HPDE6-E6E7 (cell line): ENCODE measurements around the gene RGS3.

Experiments used
- DNase-seq: peaks from one replicate; pipeline ENCODE4 v3.0.0; 2011; ENCODE audit warnings: missing footprints; ENCODE audit errors: extremely low spot score

The RGS3 gene

GRCh38 chr9:113585555-113585954 lies 122.0 kb downstream of the RGS3 start:
- no peak for DNase-seq

- no peak for DNase-seq
Measured at GRCh38 chr9:113587471-113588031, 124.0 kb downstream of the RGS3 start.

GRCh38 chr9:113588242-113588810 lies 124.8 kb downstream of the RGS3 start:
- no peak for DNase-seq

GRCh38 chr9:113588936-113589335 lies 125.4 kb downstream of the RGS3 start:
- no peak for DNase-seq

GRCh38 chr9:113589407-113589806 lies 125.9 kb downstream of the RGS3 start:
- no peak for DNase-seq

GRCh38 chr9:113589890-113590289 lies 126.4 kb downstream of the RGS3 start:
- DNase-seq = no peak

GRCh38 chr9:113590389-113590788 lies 126.9 kb downstream of the RGS3 start:
- no peak for DNase-seq

GRCh38 chr9:113590991-113591898 lies 127.7 kb downstream of the RGS3 start:
- no peak for DNase-seq

GRCh38 chr9:113591899-113592625 lies 128.5 kb downstream of the RGS3 start:
- no peak for DNase-seq

GRCh38 chr9:113592876-113593575 lies 129.5 kb downstream of the RGS3 start:
- no peak for DNase-seq

- peak; percentile 96 for DNase-seq
Measured at GRCh38 chr9:113593682-113594281, 130.3 kb downstream of the RGS3 start.

GRCh38 chr9:113594484-113595299 lies 131.2 kb downstream of the RGS3 start:
- DNase-seq = no peak

- DNase-seq = no peak
Measured at GRCh38 chr9:113596616-113597320, 133.2 kb downstream of the RGS3 start.

GRCh38 chr9:113597390-113598241 lies 134.1 kb downstream of the RGS3 start:
- no peak for DNase-seq

GRCh38 chr9:113598451-113598850 lies 134.9 kb downstream of the RGS3 start:
- no peak for DNase-seq

- DNase-seq = no peak
Measured at GRCh38 chr9:113598883-113599282, 135.4 kb downstream of the RGS3 start.

GRCh38 chr9:113599646-113600022 lies 136.1 kb downstream of the RGS3 start:
- no peak for DNase-seq

GRCh38 chr9:113600023-113600823 lies 136.7 kb downstream of the RGS3 start:
- no peak for DNase-seq
